Left ventricle myocardium inferior (tissue), 1 donor: ENCODE results near the gene PSMD1. TPM values are rescaled to one million over a fixed set of nuclear protein-coding genes. Genes with fewer than 3 reads are reported as not detected.

ENCODE experiments used
- DNase-seq: peaks from one replicate; pipeline ENCODE4 v3.0.0-alpha.2; 2020
- H3K27ac ChIP-seq: fragments of 200-600 bp; replicated peaks from 2 replicates; pipeline ENCODE4 v1.8.0; 2021
- H3K27me3 ChIP-seq: fragments of 200-600 bp; 2 replicates; pipeline ENCODE4 v1.8.0; 2021; ENCODE audit warnings: low read depth
- H3K36me3 ChIP-seq: fragments of 200-600 bp; 2 replicates; pipeline ENCODE4 v1.8.0; 2021
- H3K4me1 ChIP-seq: fragments of 200-600 bp; 2 replicates; pipeline ENCODE4 v1.8.0; 2021
- H3K4me3 ChIP-seq: fragments of 200-600 bp; 2 replicates; pipeline ENCODE4 v1.8.0; 2021; ENCODE audit warnings: mild to moderate bottlenecking, moderate library complexity
- H3K9me3 ChIP-seq: fragments of 200-600 bp; replicated peaks from 2 replicates; pipeline ENCODE4 v1.8.0; 2021
- intact Hi-C: fragments of 100-400 bp; cut with micrococcal nuclease; formaldehyde crosslinking; loops from one replicate; pipeline ENCODE4 v1.11.0; 2022
- total RNA-seq: library from RNA; stranded (reverse); fragmentation: NEBNext Ultra II Directional; extraction: Animal tissue kit (Norgen Biotek cat#: 25700); gene quantifications from one replicate; pipeline ENCODE4 v1.2.1, GENCODE V29; 2021
- TF ChIP-seq, protein P1 (sequence below): fragments of 200-600 bp; IDR thresholded peaks from 2 replicates; pipeline ENCODE4 v1.8.0; 2021; ENCODE audit warnings: antibody characterized with exemption, mild to moderate bottlenecking, borderline replicate concordance
- donor health status: DM: no; HTN: yes; CAD: no; lungs with severe emphysema.

The PSMD1 gene
- total RNA-seq, 1 donor from 2014 or later, result 90.5 TPM

GRCh38 chr2:231161877-231162329 lies 105.2 kb downstream of the PSMD1 start:
- intact Hi-C loops, result no loop called here
- H3K27ac ChIP-seq, result peak overlapping the region; percentile 14

GRCh38 chr2:231163011-231163410 lies 106.3 kb downstream of the PSMD1 start:
- Histone ChIP-seq H3K4me1 (peaks cover 6% of the 10 kb centered on the region), H3K27me3 (no peaks in the 10 kb centered on the region), H3K9me3 (no peaks in the 10 kb centered on the region), H3K27ac (no peak overlapping the region), H3K36me3 (peaks cover 60% of the 10 kb centered on the region), H3K4me3 (no peak overlapping the region)
- no peak for DNase-seq
- intact Hi-C loops, result no loop called here
- TF ChIP-seq, protein P1, sequence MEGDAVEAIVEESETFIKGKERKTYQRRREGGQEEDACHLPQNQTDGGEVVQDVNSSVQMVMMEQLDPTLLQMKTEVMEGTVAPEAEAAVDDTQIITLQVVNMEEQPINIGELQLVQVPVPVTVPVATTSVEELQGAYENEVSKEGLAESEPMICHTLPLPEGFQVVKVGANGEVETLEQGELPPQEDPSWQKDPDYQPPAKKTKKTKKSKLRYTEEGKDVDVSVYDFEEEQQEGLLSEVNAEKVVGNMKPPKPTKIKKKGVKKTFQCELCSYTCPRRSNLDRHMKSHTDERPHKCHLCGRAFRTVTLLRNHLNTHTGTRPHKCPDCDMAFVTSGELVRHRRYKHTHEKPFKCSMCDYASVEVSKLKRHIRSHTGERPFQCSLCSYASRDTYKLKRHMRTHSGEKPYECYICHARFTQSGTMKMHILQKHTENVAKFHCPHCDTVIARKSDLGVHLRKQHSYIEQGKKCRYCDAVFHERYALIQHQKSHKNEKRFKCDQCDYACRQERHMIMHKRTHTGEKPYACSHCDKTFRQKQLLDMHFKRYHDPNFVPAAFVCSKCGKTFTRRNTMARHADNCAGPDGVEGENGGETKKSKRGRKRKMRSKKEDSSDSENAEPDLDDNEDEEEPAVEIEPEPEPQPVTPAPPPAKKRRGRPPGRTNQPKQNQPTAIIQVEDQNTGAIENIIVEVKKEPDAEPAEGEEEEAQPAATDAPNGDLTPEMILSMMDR, result no peak

More at GRCh38 chr2:231161877-231162329, 105.2 kb downstream of the PSMD1 start:
- H3K9me3 ChIP-seq, result no peaks in the 10 kb centered on the region
- TF ChIP-seq, protein P1, result no peak
- H3K27me3 ChIP-seq, result no peaks in the 10 kb centered on the region
- DNase-seq, result no peak
- H3K36me3 ChIP-seq, result peaks cover 49% of the 10 kb centered on the region
- peaks cover 6% of the 10 kb centered on the region for H3K4me1 ChIP-seq
- no peak overlapping the region for H3K4me3 ChIP-seq

- H3K4me1 ChIP-seq, result peaks cover 6% of the 10 kb centered on the region
- TF ChIP-seq, protein P1, result no peak
- no peaks in the 10 kb centered on the region for H3K27me3 ChIP-seq
- intact Hi-C loops, result no loop called here
- H3K27ac ChIP-seq, result no peak overlapping the region
- no peak for DNase-seq
- peaks cover 65% of the 10 kb centered on the region for H3K36me3 ChIP-seq
- no peak overlapping the region for H3K4me3 ChIP-seq
- H3K9me3 ChIP-seq, result no peaks in the 10 kb centered on the region
Observed at GRCh38 chr2:231163414-231164095, 106.9 kb downstream of the PSMD1 start.

- Histone ChIP-seq H3K36me3 (peaks cover 77% of the 10 kb centered on the region), H3K27ac (no peak overlapping the region), H3K27me3 (no peaks in the 10 kb centered on the region), H3K4me1 (peaks cover 17% of the 10 kb centered on the region), H3K4me3 (no peak overlapping the region), H3K9me3 (no peaks in the 10 kb centered on the region)
- intact Hi-C loops, result no loop called here
- TF ChIP-seq, protein P1, result no peak
- no peak for DNase-seq
Observed at GRCh38 chr2:231167745-231168459, 111.2 kb downstream of the PSMD1 start.

- H3K9me3 ChIP-seq, result no peaks in the 10 kb centered on the region
- H3K36me3 ChIP-seq, result peaks cover 77% of the 10 kb centered on the region
- H3K27ac ChIP-seq, result no peak overlapping the region
- DNase-seq, result no peak
- peaks cover 17% of the 10 kb centered on the region for H3K4me1 ChIP-seq
- H3K27me3 ChIP-seq, result no peaks in the 10 kb centered on the region
- intact Hi-C loops, result no loop called here
- no peak overlapping the region for H3K4me3 ChIP-seq
- TF ChIP-seq, protein P1, result no peak
Observed at GRCh38 chr2:231168460-231169139, 111.9 kb downstream of the PSMD1 start.
